ENCODE measurements around the gene WDR53.
"Not testable (repeated sequence)": the region's sequence is repeated elsewhere in the genome, so short reads cannot be mapped to it uniquely, and the experiment has no call there.

The WDR53 gene

GRCh38 chr3:196550172-196550571 is 18.2 kb downstream of the WDR53 start:
- H3K4me3 ChIP-seq; H3K36me3 ChIP-seq (replicated peaks); DNase-seq (ENCODE audit: low spot score in 2 of 2); in situ Hi-C loops (cut with MboI; ENCODE audit: low sequenced_read_pairs); H3K27me3 ChIP-seq (ENCODE audit: low read depth); H3K4me1 ChIP-seq: not testable (repeated sequence)
- peaks cover 19% of the 10 kb centered on the region for H3K9me3 ChIP-seq

- H3K36me3 ChIP-seq (replicated peaks); in situ Hi-C loops (cut with MboI; ENCODE audit: low sequenced_read_pairs); H3K27me3 ChIP-seq (ENCODE audit: low read depth); DNase-seq (ENCODE audit: low spot score in 2 of 2); H3K4me1 ChIP-seq; H3K4me3 ChIP-seq: not testable (repeated sequence)
- H3K9me3 ChIP-seq, result peaks cover 19% of the 10 kb centered on the region
Measured at GRCh38 chr3:196549312-196549711, 19.0 kb downstream of the WDR53 start.

- in situ Hi-C loops (cut with MboI; ENCODE audit: low sequenced_read_pairs), result no loop called here
- no peaks in the 10 kb centered on the region for H3K4me1 ChIP-seq
- no peak for DNase-seq (ENCODE audit: low spot score in 2 of 2)
- no peaks in the 10 kb centered on the region for H3K36me3 ChIP-seq (replicated peaks)
- H3K9me3 ChIP-seq, result peaks cover 19% of the 10 kb centered on the region
- H3K4me3 ChIP-seq, result no peak overlapping the region
- H3K27me3 ChIP-seq (ENCODE audit: low read depth), result no peaks in the 10 kb centered on the region
Measured at GRCh38 chr3:196547067-196547466, 21.3 kb downstream of the WDR53 start.

- no peak overlapping the region for H3K4me3 ChIP-seq
Measured at GRCh38 chr3:196546537-196546936, 21.8 kb downstream of the WDR53 start.

GRCh38 chr3:196544491-196544992 is 23.8 kb downstream of the WDR53 start:
- no peak for DNase-seq (ENCODE audit: low spot score in 2 of 2)
- Histone ChIP-seq H3K27me3 (ENCODE audit: low read depth) (no peaks in the 10 kb centered on the region), H3K9me3 (peaks cover 10% of the 10 kb centered on the region), H3K4me3 (no peak overlapping the region), H3K4me1 (no peaks in the 10 kb centered on the region), H3K36me3 (replicated peaks) (no peaks in the 10 kb centered on the region)
- in situ Hi-C loops (cut with MboI; ENCODE audit: low sequenced_read_pairs), result no loop called here

More at GRCh38 chr3:196546537-196546936, 21.8 kb downstream of the WDR53 start:
- Histone ChIP-seq H3K27me3 (ENCODE audit: low read depth) (no peaks in the 10 kb centered on the region), H3K9me3 (peaks cover 19% of the 10 kb centered on the region), H3K36me3 (replicated peaks) (no peaks in the 10 kb centered on the region), H3K4me1 (no peaks in the 10 kb centered on the region)
- DNase-seq (ENCODE audit: low spot score in 2 of 2), result no peak
- in situ Hi-C loops (cut with MboI; ENCODE audit: low sequenced_read_pairs), result no loop called here

GRCh38 chr3:196541684-196542445 is 26.5 kb downstream of the WDR53 start:
- in situ Hi-C loops (cut with MboI; ENCODE audit: low sequenced_read_pairs), result no loop called here

GRCh38 chr3:196537319-196537984 is 30.9 kb downstream of the WDR53 start:
- Histone ChIP-seq H3K4me3 (no peak overlapping the region), H3K9me3 (no peaks in the 10 kb centered on the region), H3K27me3 (ENCODE audit: low read depth) (0 out of 2 replicates have a peak, but pooled peaks cover 4% of the 10 kb centered on the region), H3K4me1 (no peaks in the 10 kb centered on the region), H3K36me3 (replicated peaks) (no peaks in the 10 kb centered on the region)
- DNase-seq (ENCODE audit: low spot score in 2 of 2), result peak in 1 of 2 experiments; percentile 65
- in situ Hi-C loops (cut with MboI; ENCODE audit: low sequenced_read_pairs), result no loop called here

More at GRCh38 chr3:196541684-196542445, 26.5 kb downstream of the WDR53 start:
- 0 out of 2 replicates have a peak, but pooled peaks cover 4% of the 10 kb centered on the region for H3K27me3 ChIP-seq (ENCODE audit: low read depth)
- H3K36me3 ChIP-seq (replicated peaks), result no peaks in the 10 kb centered on the region
- no peak overlapping the region for H3K4me3 ChIP-seq
- no peak for DNase-seq (ENCODE audit: low spot score in 2 of 2)
- H3K4me1 ChIP-seq, result no peaks in the 10 kb centered on the region
- no peaks in the 10 kb centered on the region for H3K9me3 ChIP-seq

- 0 out of 2 replicates have a peak, but pooled peaks cover 4% of the 10 kb centered on the region for H3K27me3 ChIP-seq (ENCODE audit: low read depth)
- in situ Hi-C loops (cut with MboI; ENCODE audit: low sequenced_read_pairs), result no loop called here
- H3K36me3 ChIP-seq (replicated peaks), result no peaks in the 10 kb centered on the region
- DNase-seq (ENCODE audit: low spot score in 2 of 2), result no peak
- peaks cover 6% of the 10 kb centered on the region; the same call in 1 of the 2 replicates for H3K4me1 ChIP-seq
- H3K4me3 ChIP-seq, result no peak overlapping the region
- H3K9me3 ChIP-seq, result no peaks in the 10 kb centered on the region
Measured at GRCh38 chr3:196533260-196533681, 35.1 kb downstream of the WDR53 start.

- H3K9me3 ChIP-seq, result no peaks in the 10 kb centered on the region
- H3K27me3 ChIP-seq (ENCODE audit: low read depth), result no peaks in the 10 kb centered on the region
- peaks cover 10% of the 10 kb centered on the region for H3K4me1 ChIP-seq
- no peak for DNase-seq (ENCODE audit: low spot score in 2 of 2)
- no peaks in the 10 kb centered on the region for H3K36me3 ChIP-seq (replicated peaks)
- no peak overlapping the region for H3K4me3 ChIP-seq
- in situ Hi-C loops (cut with MboI; ENCODE audit: low sequenced_read_pairs), result no loop called here
Measured at GRCh38 chr3:196531418-196531817, 36.9 kb downstream of the WDR53 start.

- peak overlapping the region; percentile 26 for H3K4me3 ChIP-seq
- DNase-seq (ENCODE audit: low spot score in 2 of 2), result peak; percentile 63 to 90
- H3K9me3 ChIP-seq, result no peaks in the 10 kb centered on the region
- in situ Hi-C loops (cut with MboI; ENCODE audit: low sequenced_read_pairs), result no loop called here
- H3K27me3 ChIP-seq (ENCODE audit: low read depth), result no peaks in the 10 kb centered on the region
- no peaks in the 10 kb centered on the region for H3K36me3 ChIP-seq (replicated peaks)
- peaks cover 10% of the 10 kb centered on the region for H3K4me1 ChIP-seq
Measured at GRCh38 chr3:196528639-196529233, 39.6 kb downstream of the WDR53 start.

GRCh38 chr3:196525141-196525540 is 43.2 kb downstream of the WDR53 start:
- H3K9me3 ChIP-seq, result no peaks in the 10 kb centered on the region
- peaks cover 10% of the 10 kb centered on the region for H3K4me1 ChIP-seq
- no peaks in the 10 kb centered on the region for H3K36me3 ChIP-seq (replicated peaks)
- DNase-seq (ENCODE audit: low spot score in 2 of 2), result no peak
- H3K27me3 ChIP-seq (ENCODE audit: low read depth), result no peaks in the 10 kb centered on the region
- in situ Hi-C loops (cut with MboI; ENCODE audit: low sequenced_read_pairs), result no loop called here
- no peak overlapping the region for H3K4me3 ChIP-seq

GRCh38 chr3:196524527-196524926 is 43.8 kb downstream of the WDR53 start:
- H3K36me3 ChIP-seq (replicated peaks), result no peaks in the 10 kb centered on the region
- H3K9me3 ChIP-seq, result no peaks in the 10 kb centered on the region
- H3K4me3 ChIP-seq, result no peak overlapping the region
- no peak for DNase-seq (ENCODE audit: low spot score in 2 of 2)
- no peaks in the 10 kb centered on the region for H3K27me3 ChIP-seq (ENCODE audit: low read depth)
- in situ Hi-C loops (cut with MboI; ENCODE audit: low sequenced_read_pairs), result loop anchor here (5.0 to 25.0 kb wide), 3 partner anchors 272 to 812 kb away; partner anchors contain the start of genes MUC20 and TFRC
- H3K4me1 ChIP-seq, result peaks cover 10% of the 10 kb centered on the region

GRCh38 chr3:196523841-196524240 is 44.5 kb downstream of the WDR53 start:
- in situ Hi-C loops (cut with MboI; ENCODE audit: low sequenced_read_pairs), result loop anchor here (5.0 to 25.0 kb wide), 3 partner anchors 272 to 812 kb away; partner anchors contain the start of genes MUC20 and TFRC
- Histone ChIP-seq H3K36me3 (replicated peaks) (no peaks in the 10 kb centered on the region), H3K4me1 (peaks cover 7% of the 10 kb centered on the region), H3K9me3 (0 out of 2 replicates have a peak, but pooled peaks cover under 1% of the 10 kb centered on the region), H3K4me3 (no peak overlapping the region), H3K27me3 (ENCODE audit: low read depth) (no peaks in the 10 kb centered on the region)
- no peak for DNase-seq (ENCODE audit: low spot score in 2 of 2)
